DOHH2 (cell line): ENCODE results near the gene TGM1.

Experiments used
- H3F3A ChIP-seq: fragments of 200-600 bp; sonication (generic), shearing (Covaris generic); 2 replicates; pipeline ENCODE4 v1.6.0; 2016; ENCODE audit warnings: antibody characterized with exemption, mild to moderate bottlenecking; ENCODE audit not compliant: control insufficient read depth, insufficient read depth
- H3K27ac ChIP-seq: fragments of 200-600 bp; sonication (generic); 2 replicates; pipeline ENCODE4 v1.5.1; 2014; ENCODE audit warnings: low read depth, mild to moderate bottlenecking, low read length, moderate library complexity
- H3K27me3 ChIP-seq: fragments of 200-600 bp; sonication (generic); 2 replicates; pipeline ENCODE4 v1.6.1; 2014; ENCODE audit warnings: mild to moderate bottlenecking, low read length, mixed read lengths; ENCODE audit not compliant: control insufficient read depth
- H3K36me3 ChIP-seq: fragments of 200-600 bp; sonication (generic); 2 replicates; pipeline ENCODE4 v1.6.1; 2014; ENCODE audit warnings: mild to moderate bottlenecking, low read length, moderate library complexity, mixed read lengths; ENCODE audit not compliant: control insufficient read depth
- H3K4me1 ChIP-seq: fragments of 200-600 bp; sonication (generic); 2 replicates; pipeline ENCODE4 v1.6.1; 2014; ENCODE audit warnings: mild to moderate bottlenecking, low read length, mixed read lengths; ENCODE audit not compliant: control insufficient read depth
- H3K4me2 ChIP-seq: fragments of 200-600 bp; sonication (generic); 2 replicates; pipeline ENCODE4 v1.6.0; 2014; ENCODE audit warnings: mild to moderate bottlenecking, low read length, moderate library complexity
- H3K4me3 ChIP-seq: fragments of 200-600 bp; sonication (generic); 2 replicates; pipeline ENCODE4 v1.5.1; 2014; ENCODE audit warnings: mild to moderate bottlenecking, low read length, mixed read lengths
- H3K79me2 ChIP-seq: fragments of 200-600 bp; sonication (generic); 2 replicates; pipeline ENCODE4 v1.6.1; 2014; ENCODE audit warnings: mild to moderate bottlenecking, low read length, mixed read lengths; ENCODE audit not compliant: control insufficient read depth
- H3K9me2 ChIP-seq: fragments of 200-600 bp; sonication (generic); replicated peaks from 2 replicates; pipeline ENCODE4 v1.6.1; 2014; ENCODE audit warnings: mild to moderate bottlenecking, low read length, mixed read lengths; ENCODE audit not compliant: control insufficient read depth
- H3K9me3 ChIP-seq: fragments of 200-600 bp; sonication (generic); 2 replicates; pipeline ENCODE4 v1.6.1; 2014; ENCODE audit warnings: antibody characterized with exemption, low read length, mixed read lengths; ENCODE audit not compliant: control insufficient read depth, insufficient read depth
- H4K20me1 ChIP-seq: fragments of 200-600 bp; sonication (generic); 2 replicates; pipeline ENCODE4 v1.6.0; 2014; ENCODE audit warnings: low read depth, mild to moderate bottlenecking, antibody characterized with exemption, low read length, moderate library complexity; ENCODE audit not compliant: control insufficient read depth, insufficient read depth
- EZH2phosphoT487 ChIP-seq: fragments of 200-600 bp; sonication (generic); IDR thresholded peaks from 2 replicates; pipeline ENCODE4 v1.6.1; 2017; ENCODE audit warnings: borderline replicate concordance, mild to moderate bottlenecking, antibody characterized with exemption, low read length, moderate library complexity, mixed read lengths
- TF ChIP-seq, protein P1 (sequence below): fragments of 200-600 bp; sonication (generic); IDR thresholded peaks from one replicate; pipeline ENCODE4 v1.5.1; 2014; ENCODE audit warnings: antibody characterized with exemption, mild to moderate bottlenecking, low read depth, low read length; ENCODE audit not compliant: poor library complexity, severe bottlenecking

The TGM1 gene

DNA sequence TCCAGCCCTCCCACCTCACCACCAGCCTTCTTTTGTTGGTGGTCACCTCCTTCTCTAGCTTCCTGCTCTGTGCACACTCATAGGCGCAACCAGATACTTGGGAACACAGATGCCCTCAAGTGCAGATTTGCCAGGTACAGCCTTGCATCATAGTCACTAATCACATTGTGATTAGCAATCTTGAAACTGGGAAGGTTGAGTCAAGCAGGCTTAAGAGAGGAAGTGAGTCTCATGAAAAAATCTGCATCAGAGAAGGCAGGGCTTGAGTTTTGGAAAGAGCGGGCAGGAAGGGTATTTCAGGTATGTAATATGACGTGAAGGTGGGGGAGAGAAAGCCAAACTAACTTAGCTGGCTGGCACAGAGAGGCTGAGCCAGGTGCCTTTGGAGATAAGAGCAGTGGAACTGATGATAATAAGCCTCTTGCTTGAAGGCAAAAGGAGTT, 11.1 kb upstream of the TGM1 start:
- Histone ChIP-seq H3K4me2 (peak overlapping the region; percentile 22), H3K79me2 (peaks cover 4% of the 10 kb centered on the region), H3K9me3 (no peaks in the 10 kb centered on the region), H3K27ac (no peak overlapping the region), H3K9me2 (no peaks in the 10 kb centered on the region), H3F3A (peaks cover 2% of the 10 kb centered on the region; the same call in 1 of the 2 replicates), H3K4me3 (0 out of 2 replicates have a peak overlapping the region, but pooled peaks have one; percentile 12), H3K4me1 (peaks cover 46% of the 10 kb centered on the region), H3K27me3 (no peaks in the 10 kb centered on the region), H4K20me1 (no peaks in the 10 kb centered on the region), H3K36me3 (no peaks in the 10 kb centered on the region)
- no peak for TF ChIP-seq EZH2phosphoT487
- TF ChIP-seq, protein P1, sequence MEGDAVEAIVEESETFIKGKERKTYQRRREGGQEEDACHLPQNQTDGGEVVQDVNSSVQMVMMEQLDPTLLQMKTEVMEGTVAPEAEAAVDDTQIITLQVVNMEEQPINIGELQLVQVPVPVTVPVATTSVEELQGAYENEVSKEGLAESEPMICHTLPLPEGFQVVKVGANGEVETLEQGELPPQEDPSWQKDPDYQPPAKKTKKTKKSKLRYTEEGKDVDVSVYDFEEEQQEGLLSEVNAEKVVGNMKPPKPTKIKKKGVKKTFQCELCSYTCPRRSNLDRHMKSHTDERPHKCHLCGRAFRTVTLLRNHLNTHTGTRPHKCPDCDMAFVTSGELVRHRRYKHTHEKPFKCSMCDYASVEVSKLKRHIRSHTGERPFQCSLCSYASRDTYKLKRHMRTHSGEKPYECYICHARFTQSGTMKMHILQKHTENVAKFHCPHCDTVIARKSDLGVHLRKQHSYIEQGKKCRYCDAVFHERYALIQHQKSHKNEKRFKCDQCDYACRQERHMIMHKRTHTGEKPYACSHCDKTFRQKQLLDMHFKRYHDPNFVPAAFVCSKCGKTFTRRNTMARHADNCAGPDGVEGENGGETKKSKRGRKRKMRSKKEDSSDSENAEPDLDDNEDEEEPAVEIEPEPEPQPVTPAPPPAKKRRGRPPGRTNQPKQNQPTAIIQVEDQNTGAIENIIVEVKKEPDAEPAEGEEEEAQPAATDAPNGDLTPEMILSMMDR = no peak

DNA sequence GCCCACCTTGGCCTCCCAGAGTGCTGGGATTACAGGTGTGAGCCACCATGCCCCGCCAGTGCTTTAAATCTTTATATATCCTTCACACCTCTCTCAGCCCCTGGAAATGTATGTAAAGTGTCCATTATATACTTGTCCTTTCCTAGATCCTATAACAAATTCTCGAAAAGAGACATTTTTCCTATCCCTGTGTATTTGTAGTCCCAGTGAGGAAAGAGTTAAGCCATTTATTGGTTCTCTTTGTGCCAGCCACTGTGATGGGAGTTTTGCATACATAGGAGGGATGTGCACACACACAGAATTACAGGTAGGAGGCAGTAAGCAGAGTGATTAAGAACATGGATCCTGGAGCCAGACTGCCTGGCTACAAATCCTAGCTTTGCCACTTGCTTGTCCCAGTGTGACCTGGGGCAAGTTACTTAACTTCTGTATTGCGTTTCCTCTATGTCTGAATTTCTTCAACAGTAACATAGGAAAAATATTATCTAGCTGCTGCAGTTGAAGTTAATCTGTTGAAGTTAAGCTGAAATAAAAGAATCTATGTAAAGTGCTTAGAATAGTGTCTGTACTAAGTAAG, 10.5 kb upstream of the TGM1 start:
- Histone ChIP-seq H3K4me2 (peak overlapping the region; percentile 22; the same call in 1 of the 2 replicates), H3K79me2 (peaks cover 4% of the 10 kb centered on the region), H3K4me3 (no peak overlapping the region), H3K27me3 (no peaks in the 10 kb centered on the region), H4K20me1 (no peaks in the 10 kb centered on the region), H3K4me1 (peaks cover 40% of the 10 kb centered on the region), H3K9me2 (no peaks in the 10 kb centered on the region), H3K27ac (no peak overlapping the region), H3K9me3 (no peaks in the 10 kb centered on the region), H3F3A (peaks cover 2% of the 10 kb centered on the region; the same call in 1 of the 2 replicates), H3K36me3 (no peaks in the 10 kb centered on the region)
- TF ChIP-seq, protein P1 = peak; percentile 35
- TF ChIP-seq EZH2phosphoT487 = no peak

DNA sequence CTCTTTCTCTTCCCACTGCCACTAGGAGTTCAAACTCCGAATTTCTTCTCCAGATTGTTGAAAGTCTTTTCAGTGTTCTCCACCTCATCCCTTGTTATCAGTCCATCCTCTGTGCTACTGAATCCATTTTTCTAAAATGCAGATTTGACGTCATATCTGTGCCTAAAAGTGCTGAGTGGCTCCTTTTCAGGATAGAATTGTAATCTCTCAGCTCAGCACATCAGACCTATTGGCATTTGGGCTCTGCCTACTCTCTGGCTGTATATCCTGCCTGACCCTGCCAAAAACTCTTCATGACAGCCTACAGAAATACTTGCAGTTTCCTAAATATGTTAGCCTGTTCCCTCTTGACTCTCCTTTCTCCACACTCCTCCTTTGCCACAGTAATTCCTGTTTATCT, 9.5 kb upstream of the TGM1 start:
- Histone ChIP-seq H3K9me3 (no peaks in the 10 kb centered on the region), H3K4me3 (peak overlapping the region; percentile 85), H3K4me2 (peak overlapping the region; percentile 86), H3K79me2 (peaks cover 4% of the 10 kb centered on the region), H3K9me2 (no peaks in the 10 kb centered on the region), H4K20me1 (no peaks in the 10 kb centered on the region), H3K4me1 (peaks cover 40% of the 10 kb centered on the region), H3K27ac (no peak overlapping the region), H3F3A (peaks cover 2% of the 10 kb centered on the region; the same call in 1 of the 2 replicates), H3K27me3 (no peaks in the 10 kb centered on the region), H3K36me3 (no peaks in the 10 kb centered on the region)
- TF ChIP-seq, protein P1 = no peak
- TF ChIP-seq EZH2phosphoT487 = no peak
